ENCODE data around the gene UCKL1.

The UCKL1 gene

DNA sequence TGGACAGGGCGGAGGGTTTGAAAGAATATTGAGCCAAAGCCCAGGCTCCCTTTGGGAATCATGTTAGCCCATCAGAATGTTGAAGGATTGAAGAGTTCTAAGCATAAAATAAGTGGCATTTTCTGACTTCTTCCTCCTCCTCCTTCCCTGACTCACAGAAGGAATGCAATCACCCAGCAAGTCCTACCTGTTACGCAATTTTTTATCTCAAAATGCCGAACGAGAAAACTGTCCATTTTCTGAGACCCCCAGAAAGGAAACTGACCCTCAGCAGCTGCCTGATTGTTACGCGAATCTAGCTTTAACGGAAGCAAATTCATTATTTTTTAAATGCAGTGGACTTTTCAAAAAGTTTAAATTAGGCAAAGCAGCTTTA lies 66.0 kb downstream of the UCKL1 start:
- Histone ChIP-seq H3K36me3 (ENCODE audit: low read length) (no peaks in the 10 kb centered on the region), H3K4me2 (ENCODE audit: low read depth, low read length, poor library complexity, severe bottlenecking) (no peak overlapping the region), H3K27me3 (ENCODE audit: low read length) (no peaks in the 10 kb centered on the region), H3K79me2 (ENCODE audit: insufficient read depth, low read length) (no peaks in the 10 kb centered on the region), H2AFZ (ENCODE audit: low read depth, low read length, severe bottlenecking) (no peak overlapping the region), H3K27ac (ENCODE audit: low read depth, low read length) (no peak overlapping the region), H3K9ac (ENCODE audit: low read length) (no peak overlapping the region), H3K9me2 (replicated peaks; ENCODE audit: insufficient read depth, low read length) (no peaks in the 10 kb centered on the region), H3K4me3 (ENCODE audit: insufficient read depth, low read length, poor library complexity, severe bottlenecking) (no peak overlapping the region), H3K9me3 (ENCODE audit: insufficient read depth, low read length) (no peaks in the 10 kb centered on the region), H4K20me1 (ENCODE audit: low read depth, low read length) (no peaks in the 10 kb centered on the region), H3F3A (ENCODE audit: insufficient read depth) (0 out of 2 replicates have a peak, but pooled peaks cover 4% of the 10 kb centered on the region)
- TF ChIP-seq, protein P1, sequence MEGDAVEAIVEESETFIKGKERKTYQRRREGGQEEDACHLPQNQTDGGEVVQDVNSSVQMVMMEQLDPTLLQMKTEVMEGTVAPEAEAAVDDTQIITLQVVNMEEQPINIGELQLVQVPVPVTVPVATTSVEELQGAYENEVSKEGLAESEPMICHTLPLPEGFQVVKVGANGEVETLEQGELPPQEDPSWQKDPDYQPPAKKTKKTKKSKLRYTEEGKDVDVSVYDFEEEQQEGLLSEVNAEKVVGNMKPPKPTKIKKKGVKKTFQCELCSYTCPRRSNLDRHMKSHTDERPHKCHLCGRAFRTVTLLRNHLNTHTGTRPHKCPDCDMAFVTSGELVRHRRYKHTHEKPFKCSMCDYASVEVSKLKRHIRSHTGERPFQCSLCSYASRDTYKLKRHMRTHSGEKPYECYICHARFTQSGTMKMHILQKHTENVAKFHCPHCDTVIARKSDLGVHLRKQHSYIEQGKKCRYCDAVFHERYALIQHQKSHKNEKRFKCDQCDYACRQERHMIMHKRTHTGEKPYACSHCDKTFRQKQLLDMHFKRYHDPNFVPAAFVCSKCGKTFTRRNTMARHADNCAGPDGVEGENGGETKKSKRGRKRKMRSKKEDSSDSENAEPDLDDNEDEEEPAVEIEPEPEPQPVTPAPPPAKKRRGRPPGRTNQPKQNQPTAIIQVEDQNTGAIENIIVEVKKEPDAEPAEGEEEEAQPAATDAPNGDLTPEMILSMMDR (IDR thresholded peaks at IDR 0.05; ENCODE audit: insufficient read depth, low read length, poor library complexity, severe bottlenecking), result no peak
- no peak for TF ChIP-seq EZH2phosphoT487 (conservative IDR thresholded peaks at IDR 0.05; ENCODE audit: low read length)
